Nephron (organoid): ENCODE data around the gene EGR1.

Source experiments
- H3K27ac Mint-ChIP-seq, 3 experiments: 2 replicates each; pipeline ENCODE4 v1.8.0; 2020; ENCODE audit warnings: mixed read lengths in 3 of 3, mild to moderate bottlenecking in 2 of 3, moderate library complexity in 1 of 3
- H3K27me3 Mint-ChIP-seq: 2 replicates; pipeline ENCODE4 v1.8.0; 2021; ENCODE audit warnings: low read depth, mild to moderate bottlenecking, moderate library complexity, mixed read lengths
- H3K36me3 Mint-ChIP-seq: 2 replicates; pipeline ENCODE4 v1.8.0; 2020; ENCODE audit warnings: low read depth, mixed read lengths
- H3K4me1 Mint-ChIP-seq: 2 replicates; pipeline ENCODE4 v1.8.0; 2020; ENCODE audit warnings: mixed read lengths
- H3K4me3 Mint-ChIP-seq, 3 experiments: 2 replicates each; pipeline ENCODE4 v1.8.0; 2020; ENCODE audit warnings: mild to moderate bottlenecking in 3 of 3, mixed read lengths in 3 of 3, moderate library complexity in 2 of 3
- H3K9me3 Mint-ChIP-seq: 2 replicates; pipeline ENCODE4 v1.8.0; 2020; ENCODE audit warnings: mixed read lengths
- CTCF ChIP-seq, 3 experiments: fragments of 200-600 bp; sonication (generic); IDR thresholded peaks; one replicate each; pipeline ENCODE4 v1.5.0; 2021; ENCODE audit warnings: antibody characterized with exemption in 3 of 3; ENCODE audit not compliant: unreplicated experiment in 3 of 3

The EGR1 gene

GRCh38 chr5:138457531-138458275, 7.6 kb upstream of the EGR1 start:
- Mint-ChIP-seq H3K4me1 (peaks cover 29% of the 10 kb centered on the region), H3K4me3 (no peak overlapping the region), H3K27ac (peak overlapping the region in 1 of 3 experiments; percentile 49), H3K36me3 (no peaks in the 10 kb centered on the region), H3K27me3 (peaks cover 25% of the 10 kb centered on the region), H3K9me3 (no peaks in the 10 kb centered on the region)
- no peak for TF ChIP-seq CTCF (IDR thresholded peaks at IDR 0.05; ENCODE audit: unreplicated experiment in 3 of 3)

GRCh38 chr5:138458384-138458783, 6.9 kb upstream of the EGR1 start:
- Mint-ChIP-seq H3K4me1 (peaks cover 29% of the 10 kb centered on the region), H3K9me3 (no peaks in the 10 kb centered on the region), H3K27ac (peak overlapping the region in 1 of 3 experiments; percentile 49), H3K27me3 (peaks cover 25% of the 10 kb centered on the region), H3K4me3 (no peak overlapping the region), H3K36me3 (no peaks in the 10 kb centered on the region)
- TF ChIP-seq CTCF (IDR thresholded peaks at IDR 0.05; ENCODE audit: unreplicated experiment in 3 of 3) = no peak

GRCh38 chr5:138458856-138459255, 6.4 kb upstream of the EGR1 start:
- Mint-ChIP-seq H3K4me1 (peaks cover 29% of the 10 kb centered on the region), H3K27me3 (peaks cover 25% of the 10 kb centered on the region), H3K9me3 (no peaks in the 10 kb centered on the region), H3K36me3 (no peaks in the 10 kb centered on the region), H3K4me3 (no peak overlapping the region), H3K27ac (no peak overlapping the region)
- TF ChIP-seq CTCF (IDR thresholded peaks at IDR 0.05; ENCODE audit: unreplicated experiment in 3 of 3) = no peak

GRCh38 chr5:138459311-138459933, 5.9 kb upstream of the EGR1 start:
- Mint-ChIP-seq H3K9me3 (no peaks in the 10 kb centered on the region), H3K36me3 (no peaks in the 10 kb centered on the region), H3K4me1 (peaks cover 29% of the 10 kb centered on the region), H3K27me3 (peaks cover 22% of the 10 kb centered on the region), H3K4me3 (no peak overlapping the region), H3K27ac (no peak overlapping the region)
- no peak for TF ChIP-seq CTCF (IDR thresholded peaks at IDR 0.05; ENCODE audit: unreplicated experiment in 3 of 3)

- H3K4me3 Mint-ChIP-seq = no peak overlapping the region
- peak overlapping the region in 1 of 3 experiments; percentile 54 for H3K27ac Mint-ChIP-seq
- peaks cover 19% of the 10 kb centered on the region for H3K27me3 Mint-ChIP-seq
- no peaks in the 10 kb centered on the region for H3K9me3 Mint-ChIP-seq
- no peaks in the 10 kb centered on the region for H3K36me3 Mint-ChIP-seq
- TF ChIP-seq CTCF (IDR thresholded peaks at IDR 0.05; ENCODE audit: unreplicated experiment in 3 of 3) = no peak
- peaks cover 29% of the 10 kb centered on the region for H3K4me1 Mint-ChIP-seq
These were observed 5.1 kb upstream of the EGR1 start for GRCh38 chr5:138460032-138460693.
